ENCODE measurements around the gene PHACTR2. TPM values are rescaled to one million over a fixed set of nuclear protein-coding genes. Genes with fewer than 3 reads are reported as not detected.

The PHACTR2 gene
- total RNA-seq, 2 donors from 2014 or later = 164 to 222 TPM

- Histone ChIP-seq H3K4me1 (ENCODE audit: control insufficient read depth, insufficient read depth, low read length) (peaks cover 23% of the 10 kb centered on the region), H3K9ac (ENCODE audit: extremely low read depth, low read length, poor library complexity, severe bottlenecking) (no peak overlapping the region), H3K27ac (ENCODE audit: low read depth, low read length) (no peak overlapping the region), H3K27me3 (ENCODE audit: control insufficient read depth, insufficient read depth, low read length, poor library complexity, severe bottlenecking) (no peaks in the 10 kb centered on the region), H3K36me3 (ENCODE audit: control insufficient read depth, insufficient read depth, low read length) (peaks cover 76% of the 10 kb centered on the region), H3K9me3 (ENCODE audit: control insufficient read depth, low read length) (no peaks in the 10 kb centered on the region), H3K4me3 (ENCODE audit: low read length) (no peak overlapping the region)
- no peak for DNase-seq
- H3K36me3 Mint-ChIP-seq (ENCODE audit: low read depth) = peaks cover 16% of the 10 kb centered on the region
- no peak for TF ChIP-seq CTCF (conservative IDR thresholded peaks at IDR 0.05)
- H3K27ac Mint-ChIP-seq = no peak overlapping the region
- H3K27me3 Mint-ChIP-seq (ENCODE audit: insufficient read depth) = no peaks in the 10 kb centered on the region
- peaks cover 63% of the 10 kb centered on the region for H3K4me1 Mint-ChIP-seq
- WGBS, 2 experiments (ENCODE audit: insufficient coverage in 1 of 2, insufficient read length in 1 of 2) = 95 to 100% methylated on average over 2 of the region's 2 CpGs
- no peaks in the 10 kb centered on the region for H3K9me3 Mint-ChIP-seq
- H3K4me3 Mint-ChIP-seq = no peak overlapping the region
These were observed 18.9 kb downstream of the PHACTR2 start for GRCh38 chr6:143696664-143697000.

GRCh38 chr6:143697076-143697800 is 19.5 kb downstream of the PHACTR2 start:
- no peak overlapping the region for H3K4me3 ChIP-seq (ENCODE audit: low read length)
- Mint-ChIP-seq H3K9me3 (no peaks in the 10 kb centered on the region), H3K4me1 (peaks cover 57% of the 10 kb centered on the region), H3K27me3 (ENCODE audit: insufficient read depth) (no peaks in the 10 kb centered on the region), H3K27ac (peak overlapping the region; percentile 56), H3K4me3 (no peak overlapping the region), H3K36me3 (ENCODE audit: low read depth) (peaks cover 16% of the 10 kb centered on the region)
- no peak for TF ChIP-seq CTCF (conservative IDR thresholded peaks at IDR 0.05)
- no peak overlapping the region for H3K27ac ChIP-seq (ENCODE audit: low read depth, low read length)
- no peak overlapping the region for H3K9ac ChIP-seq (ENCODE audit: extremely low read depth, low read length, poor library complexity, severe bottlenecking)
- no peaks in the 10 kb centered on the region for H3K27me3 ChIP-seq (ENCODE audit: control insufficient read depth, insufficient read depth, low read length, poor library complexity, severe bottlenecking)
- WGBS, 2 experiments (ENCODE audit: insufficient coverage in 1 of 2, insufficient read length in 1 of 2) = 95% methylated on average over 1 of the region's 2 CpGs; no CpG with 5 or more reads in 1 of the 2 experiments
- no peaks in the 10 kb centered on the region for H3K9me3 ChIP-seq (ENCODE audit: control insufficient read depth, low read length)
- H3K4me1 ChIP-seq (ENCODE audit: control insufficient read depth, insufficient read depth, low read length) = peaks cover 17% of the 10 kb centered on the region
- peaks cover 70% of the 10 kb centered on the region for H3K36me3 ChIP-seq (ENCODE audit: control insufficient read depth, insufficient read depth, low read length)
- no peak for DNase-seq

GRCh38 chr6:143698329-143698728 is 20.6 kb downstream of the PHACTR2 start:
- H3K4me3 ChIP-seq (ENCODE audit: low read length) = no peak overlapping the region
- no peaks in the 10 kb centered on the region for H3K27me3 ChIP-seq (ENCODE audit: control insufficient read depth, insufficient read depth, low read length, poor library complexity, severe bottlenecking)
- peaks cover 61% of the 10 kb centered on the region for H3K36me3 ChIP-seq (ENCODE audit: control insufficient read depth, insufficient read depth, low read length)
- no peak for DNase-seq
- H3K9ac ChIP-seq (ENCODE audit: extremely low read depth, low read length, poor library complexity, severe bottlenecking) = no peak overlapping the region
- no peaks in the 10 kb centered on the region for H3K9me3 ChIP-seq (ENCODE audit: control insufficient read depth, low read length)
- 89 to 95% methylated on average over 3 of the region's 3 CpGs for WGBS, 2 experiments (ENCODE audit: insufficient coverage in 1 of 2, insufficient read length in 1 of 2)
- H3K27me3 Mint-ChIP-seq (ENCODE audit: insufficient read depth) = no peaks in the 10 kb centered on the region
- H3K27ac Mint-ChIP-seq = no peak overlapping the region
- peaks cover 16% of the 10 kb centered on the region for H3K36me3 Mint-ChIP-seq (ENCODE audit: low read depth)
- H3K4me1 Mint-ChIP-seq = peaks cover 56% of the 10 kb centered on the region
- no peak for TF ChIP-seq CTCF (conservative IDR thresholded peaks at IDR 0.05)
- peaks cover 15% of the 10 kb centered on the region for H3K4me1 ChIP-seq (ENCODE audit: control insufficient read depth, insufficient read depth, low read length)
- H3K9me3 Mint-ChIP-seq = no peaks in the 10 kb centered on the region
- no peak overlapping the region for H3K4me3 Mint-ChIP-seq
- no peak overlapping the region for H3K27ac ChIP-seq (ENCODE audit: low read depth, low read length)

Data from endodermal cell (in vitro differentiated cells).